Muscle of leg (tissue), 11 donors: ENCODE measurements around the gene POGZ. TPM values are rescaled to one million over a fixed set of nuclear protein-coding genes. Genes with fewer than 3 reads are reported as not detected.

Source experiments
- DNase-seq: peaks from one replicate; pipeline ENCODE4 v3.0.0; 2013
- H3K27ac ChIP-seq: one replicate; pipeline ENCODE4 v1.5.1; 2013; ENCODE audit warnings: mild to moderate bottlenecking, low read length, control low read depth
- H3K27me3 ChIP-seq: one replicate; pipeline ENCODE4 v1.6.1; 2013; ENCODE audit warnings: low read length; ENCODE audit not compliant: control insufficient read depth, insufficient read depth
- H3K36me3 ChIP-seq: one replicate; pipeline ENCODE4 v1.6.1; 2013; ENCODE audit warnings: low read length; ENCODE audit not compliant: control insufficient read depth, insufficient read depth
- H3K4me1 ChIP-seq: one replicate; pipeline ENCODE4 v1.6.1; 2013; ENCODE audit warnings: low read length; ENCODE audit not compliant: control insufficient read depth, insufficient read depth
- H3K4me3 ChIP-seq: one replicate; pipeline ENCODE4 v1.5.1; 2013; ENCODE audit warnings: low read length, control low read depth
- H3K9me3 ChIP-seq: replicated peaks from 2 replicates; pipeline ENCODE4 v1.6.1; 2013; ENCODE audit warnings: low read depth, low read length; ENCODE audit not compliant: control insufficient read depth
- WGBS: methylation state at CpG from one replicate; pipeline ENCODE4 v1.1.5; 2013; ENCODE audit warnings: missing lambda C conversion rate; ENCODE audit not compliant: insufficient coverage; 5-methylcytosine and 5-hydroxymethylcytosine counted together
- polyA plus RNA-seq, 8 donors: library from polyadenylated mRNA; unstranded; fragments of 120-200 nt; gene quantifications; one replicate each; pipeline versions ENCODE4 v1.2.1 to v1.2.3, GENCODE V29; 2013; ENCODE audit warnings: inconsistent platforms in 1 of 8, low replicate concordance in 1 of 8; ENCODE audit not compliant: insufficient read length in 8 of 8, insufficient read depth in 1 of 8
- total RNA-seq: library from RNA; stranded (reverse); fragments of 120-200 nt; gene quantifications from one replicate; pipeline ENCODE4 v1.2.4, GENCODE V29; 2013

Gene POGZ
- total and polyA plus RNA-seq, 9 donors = 37.7 to 66.0 (median 49.5) TPM

DNA sequence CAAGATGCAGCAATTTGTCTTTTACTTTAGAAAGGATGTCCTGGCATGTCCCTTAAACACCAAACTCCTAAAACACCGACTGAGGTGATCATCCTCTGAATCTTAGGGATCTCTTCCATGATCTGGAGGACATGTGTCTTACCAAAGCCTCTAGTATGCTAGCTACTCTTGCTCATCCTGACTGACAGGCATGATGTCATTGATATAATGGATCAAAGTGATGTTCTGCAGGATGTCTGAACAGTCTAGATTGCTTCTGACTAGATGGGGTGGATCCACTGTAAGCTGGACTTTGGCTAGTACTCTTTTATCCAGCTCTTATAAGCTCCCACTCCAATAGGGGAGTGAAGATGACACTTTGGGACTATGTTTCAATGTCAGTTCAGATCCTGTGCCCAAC is 40.6 kb upstream of the POGZ start:
- no peak for DNase-seq
- H3K4me3 ChIP-seq = no peak overlapping the region
- WGBS = no CpG with 5 or more reads among the region's 1 CpG

GRCh38 chr1:151499365-151499764 is 40.1 kb upstream of the POGZ start:
- H3K27me3 ChIP-seq = peaks cover 4% of the 10 kb centered on the region
- H3K36me3 ChIP-seq = no peaks in the 10 kb centered on the region
- no peak overlapping the region for H3K4me3 ChIP-seq
- DNase-seq = no peak
- H3K27ac ChIP-seq = no peak overlapping the region
- no peaks in the 10 kb centered on the region for H3K9me3 ChIP-seq
- H3K4me1 ChIP-seq = no peaks in the 10 kb centered on the region
- 67% methylated on average over 2 of the region's 5 CpGs for WGBS

More for the DNA sequence above, 40.6 kb upstream of the POGZ start:
- Histone ChIP-seq H3K4me1 (no peaks in the 10 kb centered on the region), H3K36me3 (no peaks in the 10 kb centered on the region), H3K27me3 (peaks cover 4% of the 10 kb centered on the region), H3K27ac (no peak overlapping the region), H3K9me3 (no peaks in the 10 kb centered on the region)

- Histone ChIP-seq H3K27ac (no peak overlapping the region), H3K27me3 (peaks cover 2% of the 10 kb centered on the region), H3K9me3 (no peaks in the 10 kb centered on the region), H3K36me3 (no peaks in the 10 kb centered on the region), H3K4me1 (no peaks in the 10 kb centered on the region), H3K4me3 (no peak overlapping the region)
- no peak for DNase-seq
- no CpG with 5 or more reads among the region's 1 CpG for WGBS
Measured at GRCh38 chr1:151495316-151495715, 36.0 kb upstream of the POGZ start.

DNA sequence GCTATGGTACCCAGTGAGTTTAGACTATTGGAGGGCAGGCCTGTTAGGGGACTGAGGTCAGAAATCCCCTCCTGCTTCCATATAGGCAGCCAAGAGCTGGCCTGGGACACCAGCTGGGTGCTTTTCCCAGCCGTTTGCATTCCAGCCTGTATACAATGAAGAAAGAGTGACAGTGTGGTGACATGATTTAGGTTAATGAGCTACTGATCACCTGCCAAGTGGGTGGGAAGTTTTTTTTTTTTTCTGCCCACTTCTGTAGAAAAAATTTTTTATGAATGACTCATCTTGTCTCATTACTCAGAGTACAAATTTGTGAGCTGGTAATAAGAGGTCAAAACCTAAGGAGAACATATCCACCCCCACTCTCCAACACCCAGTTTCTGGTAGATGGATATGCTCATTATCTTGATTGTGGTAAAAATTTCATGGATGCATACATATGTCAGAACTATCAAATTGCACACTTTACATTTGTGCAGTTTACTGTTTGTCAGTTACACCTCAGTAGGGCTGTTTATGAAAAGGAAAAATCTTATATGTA is 35.5 kb upstream of the POGZ start:
- Histone ChIP-seq H3K36me3 (no peaks in the 10 kb centered on the region), H3K9me3 (no peaks in the 10 kb centered on the region), H3K27me3 (peaks cover 2% of the 10 kb centered on the region), H3K4me3 (no peak overlapping the region), H3K4me1 (no peaks in the 10 kb centered on the region), H3K27ac (no peak overlapping the region)
- DNase-seq = peak; percentile 38
- WGBS = no CpG with 5 or more reads among the region's 1 CpG

DNA sequence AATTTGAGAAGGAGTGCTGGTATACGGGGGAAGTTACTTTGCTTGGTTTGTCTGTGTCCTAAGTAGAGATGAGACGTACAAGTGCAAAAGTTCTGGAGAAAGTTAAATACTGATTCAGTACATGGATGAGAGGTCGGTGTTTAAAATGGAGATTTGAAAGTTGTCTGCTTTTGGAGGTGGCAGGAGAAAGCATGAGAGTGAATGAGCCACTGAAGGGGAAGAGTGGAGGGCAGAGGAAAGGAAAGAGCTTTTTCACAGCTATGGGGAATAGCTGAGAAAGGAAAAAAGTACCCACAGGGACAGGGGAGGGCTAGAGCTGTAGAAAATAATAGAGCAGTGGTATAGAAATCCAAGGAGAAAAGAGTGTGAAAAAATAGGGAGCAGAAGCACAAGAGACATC is 33.7 kb upstream of the POGZ start:
- no peaks in the 10 kb centered on the region for H3K9me3 ChIP-seq
- no peak for DNase-seq
- H3K27me3 ChIP-seq = no peaks in the 10 kb centered on the region
- H3K36me3 ChIP-seq = no peaks in the 10 kb centered on the region
- WGBS = 90% methylated on average over 3 of the region's 3 CpGs
- H3K4me1 ChIP-seq = no peaks in the 10 kb centered on the region
- no peak overlapping the region for H3K4me3 ChIP-seq
- no peak overlapping the region for H3K27ac ChIP-seq

DNA sequence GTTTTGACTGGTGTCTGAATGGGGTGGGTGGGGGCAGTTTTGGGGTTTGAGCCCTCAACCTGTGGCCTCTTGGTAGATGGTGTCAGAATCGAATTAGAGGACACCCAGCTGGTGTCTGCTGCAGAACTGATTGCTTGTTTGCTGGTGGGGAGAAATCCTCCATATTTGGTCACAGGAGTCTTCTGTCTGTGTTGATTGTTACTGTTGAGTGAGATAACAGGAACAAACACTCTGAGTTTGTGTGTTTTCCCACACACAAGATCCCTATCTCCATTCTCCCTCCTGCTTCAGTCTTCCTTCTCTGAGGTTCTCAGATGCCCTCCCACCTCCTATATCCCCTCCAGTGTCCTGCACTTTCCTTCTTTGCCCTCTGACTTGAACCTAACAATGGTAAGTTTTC is 32.8 kb upstream of the POGZ start:
- WGBS = no CpG with 5 or more reads among the region's 1 CpG
- Histone ChIP-seq H3K27ac (no peak overlapping the region), H3K4me1 (no peaks in the 10 kb centered on the region), H3K4me3 (no peak overlapping the region), H3K27me3 (no peaks in the 10 kb centered on the region), H3K36me3 (no peaks in the 10 kb centered on the region), H3K9me3 (no peaks in the 10 kb centered on the region)
- no peak for DNase-seq

GRCh38 chr1:151491641-151492040 is 32.3 kb upstream of the POGZ start:
- no peaks in the 10 kb centered on the region for H3K27me3 ChIP-seq
- no peaks in the 10 kb centered on the region for H3K36me3 ChIP-seq
- no peaks in the 10 kb centered on the region for H3K4me1 ChIP-seq
- no peak for DNase-seq
- H3K9me3 ChIP-seq = no peaks in the 10 kb centered on the region
- 81% methylated on average over 3 of the region's 5 CpGs for WGBS
- H3K27ac ChIP-seq = no peak overlapping the region
- H3K4me3 ChIP-seq = no peak overlapping the region

DNA sequence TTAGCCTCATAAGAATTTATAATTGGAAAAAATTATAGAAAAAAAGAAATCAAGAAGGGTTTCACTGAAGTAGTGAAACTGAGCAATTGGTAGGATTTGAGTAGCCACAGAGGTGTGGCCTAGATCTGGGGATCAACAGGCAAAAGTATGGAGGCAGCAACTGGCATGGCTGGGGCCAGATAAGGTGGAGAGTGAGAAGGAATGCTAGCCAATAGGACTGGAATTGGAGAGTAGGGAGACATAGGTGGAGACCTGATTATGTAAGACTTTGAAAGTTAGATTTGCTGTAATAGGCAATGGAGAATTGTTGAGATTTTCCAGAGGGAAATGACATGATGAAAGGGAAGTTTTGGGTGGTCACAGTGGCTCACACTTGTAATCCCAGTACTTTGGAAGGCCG is 27.3 kb upstream of the POGZ start:
- Histone ChIP-seq H3K27me3 (no peaks in the 10 kb centered on the region), H3K4me3 (no peak overlapping the region), H3K27ac (no peak overlapping the region), H3K36me3 (no peaks in the 10 kb centered on the region), H3K9me3 (peaks cover 5% of the 10 kb centered on the region), H3K4me1 (no peaks in the 10 kb centered on the region)
- DNase-seq = no peak
- WGBS = 100% methylated on average over 1 of the region's 1 CpG

- 53% methylated on average over 4 of the region's 5 CpGs for WGBS
Measured at GRCh38 chr1:151485685-151486255, 26.5 kb upstream of the POGZ start.

GRCh38 chr1:151482017-151482416 is 22.7 kb upstream of the POGZ start:
- Histone ChIP-seq H3K27ac (no peak overlapping the region), H3K36me3 (no peaks in the 10 kb centered on the region), H3K27me3 (no peaks in the 10 kb centered on the region), H3K4me1 (no peaks in the 10 kb centered on the region), H3K4me3 (no peak overlapping the region), H3K9me3 (peaks cover 5% of the 10 kb centered on the region)
- DNase-seq = no peak
- WGBS = no CpG with 5 or more reads among the region's 1 CpG

More at GRCh38 chr1:151485685-151486255, 26.5 kb upstream of the POGZ start:
- no peaks in the 10 kb centered on the region for H3K36me3 ChIP-seq
- peaks cover 5% of the 10 kb centered on the region for H3K9me3 ChIP-seq
- H3K4me1 ChIP-seq = no peaks in the 10 kb centered on the region
- H3K27me3 ChIP-seq = no peaks in the 10 kb centered on the region
- no peak overlapping the region for H3K27ac ChIP-seq
- H3K4me3 ChIP-seq = no peak overlapping the region
- no peak for DNase-seq

DNA sequence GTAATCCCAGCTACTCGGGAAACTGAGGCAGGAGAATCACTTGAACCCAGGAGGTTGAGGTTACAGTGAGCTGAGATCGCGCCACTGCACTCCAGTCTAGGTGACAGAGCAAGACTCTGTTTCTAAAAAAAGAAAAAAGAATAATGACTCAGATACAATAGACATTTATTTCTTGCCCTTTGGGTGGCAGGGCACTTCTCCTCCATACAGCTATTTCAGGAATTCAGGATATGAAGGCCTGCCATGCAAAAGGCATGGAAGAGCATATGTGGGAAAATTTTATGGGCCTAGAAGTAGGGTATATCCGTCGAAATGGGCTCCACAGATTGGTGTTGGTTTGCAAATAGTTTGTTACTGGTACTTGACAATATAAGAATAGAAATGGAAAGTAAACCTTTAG is 20.2 kb upstream of the POGZ start:
- no peaks in the 10 kb centered on the region for H3K27me3 ChIP-seq
- WGBS = 83% methylated on average over 3 of the region's 5 CpGs
- H3K4me1 ChIP-seq = no peaks in the 10 kb centered on the region
- DNase-seq = no peak
- H3K36me3 ChIP-seq = no peaks in the 10 kb centered on the region
- H3K9me3 ChIP-seq = peaks cover 5% of the 10 kb centered on the region
- no peak overlapping the region for H3K27ac ChIP-seq
- no peak overlapping the region for H3K4me3 ChIP-seq
